Gastrocnemius medialis (tissue), 4 donors: ENCODE measurements around the gene LARGE1. TPM values are rescaled to one million over a fixed set of nuclear protein-coding genes. Genes with fewer than 3 reads are reported as not detected.

ENCODE experiments used
- ATAC-seq, 2 donors: fragments of 150-250 bp; one replicate each; pipeline ENCODE4 v1.9.1; 2016
- DNase-seq, 2 donors: peaks; one replicate each; pipeline ENCODE4 v3.0.0-alpha.2; 2019
- H3K27ac ChIP-seq, 4 donors: fragments of 200-600 bp; sonication (generic); 1 replicate in 1 of 4; 2 replicates in 3 of 4; pipeline ENCODE4 v1.5.1; 2016 to 2018; ENCODE audit warnings: mild to moderate bottlenecking in 2 of 4, moderate library complexity in 1 of 4
- H3K27me3 ChIP-seq, 3 donors: fragments of 200-600 bp; sonication (generic) in 2 of 3; 1 replicate in 1 of 3; 2 replicates in 2 of 3; pipeline versions ENCODE4 v1.5.1 to v1.6.0; 2016 to 2019; ENCODE audit warnings: mild to moderate bottlenecking in 1 of 3, moderate library complexity in 1 of 3
- H3K36me3 ChIP-seq, 2 donors: fragments of 200-600 bp; sonication (generic) in 1 of 2; one replicate each; pipeline ENCODE4 v1.5.1; 2017 to 2018
- H3K4me1 ChIP-seq, 2 donors: fragments of 200-600 bp; sonication (generic) in 1 of 2; one replicate each; pipeline ENCODE4 v1.5.1; 2016 to 2017; ENCODE audit warnings: mild to moderate bottlenecking in 2 of 2
- H3K4me3 ChIP-seq, 4 donors: fragments of 200-600 bp; sonication (generic) in 3 of 4; 1 replicate in 1 of 4; 2 replicates in 3 of 4; pipeline ENCODE4 v1.5.1; 2016 to 2019; ENCODE audit warnings: mild to moderate bottlenecking in 2 of 4
- H3K9me3 ChIP-seq, 3 donors: fragments of 200-600 bp; sonication (generic) in 2 of 3; 1 replicate in 1 of 3; 2 replicates in 2 of 3; pipeline ENCODE4 v1.5.1; 2016 to 2019
- CTCF ChIP-seq, 5 experiments: fragments of 450-650 bp in 3 of 5; fragments of 200-600 bp in 2 of 5; sonication (generic) in 2 of 5; IDR thresholded peaks in 4 of 5; conservative IDR thresholded peaks in 1 of 5; 1 replicate in 4 of 5; 2 replicates in 1 of 5; pipeline ENCODE4 v1.5.1; 2016 to 2019; ENCODE audit warnings: antibody characterized with exemption in 5 of 5, mild to moderate bottlenecking in 3 of 5, moderate library complexity in 3 of 5
- POLR2A ChIP-seq, 2 donors: fragments of 450-650 bp; IDR thresholded peaks; one replicate each; pipeline ENCODE4 v1.6.1; 2017; ENCODE audit warnings: antibody characterized with exemption in 2 of 2, mild to moderate bottlenecking in 2 of 2, moderate library complexity in 2 of 2
- in situ Hi-C, 4 donors: fragments of 200-750 bp; cut with MboI; loops; one replicate each; pipeline versions ENCODE4 v1.15.0 to v1.8.0; 2017; ENCODE audit warnings: low sequenced_read_pairs in 4 of 4
- intact Hi-C: fragments of 100-400 bp; cut with DNase I; formaldehyde crosslinking; loops from one replicate; pipeline ENCODE4 v1.15.1; 2023; ENCODE audit warnings: low total_unique reads
- total RNA-seq, 4 donors: library from RNA; depleted of rRNA; stranded (reverse); fragments of >200 nt; gene quantifications; one replicate each; pipeline versions ENCODE4 v1.1.0 to v1.2.3, GENCODE V29; 2016

Gene LARGE1
- total RNA-seq, 4 donors from 2014 or later = 48.5 to 91.0 (median 68.4) TPM

- intact Hi-C loops = no loop called here
- no peaks in the 10 kb centered on the region for H3K9me3 ChIP-seq
- H3K4me1 ChIP-seq = no peaks in the 10 kb centered on the region
- no peak for TF ChIP-seq CTCF (IDR thresholded peaks at IDR 0.05 in 4 of 5, conservative IDR thresholded peaks at IDR 0.05 in 1 of 5)
- no peak for TF ChIP-seq POLR2A (IDR thresholded peaks at IDR 0.05)
- no peak for DNase-seq
- no peak for ATAC-seq
- no peaks in the 10 kb centered on the region for H3K27me3 ChIP-seq
- no peak overlapping the region for H3K27ac ChIP-seq
- H3K36me3 ChIP-seq = peaks cover 0 to under 1% of the 10 kb centered on the region in 2 donors
- in situ Hi-C loops = no loop called here
- no peak overlapping the region for H3K4me3 ChIP-seq
Observed at GRCh38 chr22:33288078-33288477, 632.2 kb downstream of the LARGE1 start.

GRCh38 chr22:33275073-33275443, 645.2 kb downstream of the LARGE1 start:
- in situ Hi-C loops (no loop called here), intact Hi-C loops (no loop called here)
- H3K4me3 ChIP-seq = no peak overlapping the region
- H3K9me3 ChIP-seq = no peaks in the 10 kb centered on the region
- DNase-seq (no peak), ATAC-seq (peak in 1 of 2 donors; percentile 48)
- peaks cover 0 to 13% of the 10 kb centered on the region in 2 donors for H3K36me3 ChIP-seq
- no peak for TF ChIP-seq CTCF (IDR thresholded peaks at IDR 0.05 in 4 of 5, conservative IDR thresholded peaks at IDR 0.05 in 1 of 5)
- no peak for TF ChIP-seq POLR2A (IDR thresholded peaks at IDR 0.05)
- H3K27ac ChIP-seq = peak overlapping the region in 1 of 4 donors; percentile 63
- H3K4me1 ChIP-seq = peaks cover 13 to 37% of the 10 kb centered on the region in 2 donors
- H3K27me3 ChIP-seq = no peaks in the 10 kb centered on the region

GRCh38 chr22:33274214-33275072, 645.8 kb downstream of the LARGE1 start:
- Histone ChIP-seq H3K27me3 (no peaks in the 10 kb centered on the region), H3K4me1 (peaks cover 13 to 37% of the 10 kb centered on the region in 2 donors), H3K36me3 (peaks cover 0 to 13% of the 10 kb centered on the region in 2 donors), H3K4me3 (no peak overlapping the region), H3K9me3 (no peaks in the 10 kb centered on the region), H3K27ac (peak overlapping the region in 1 of 4 donors; percentile 63)
- TF ChIP-seq CTCF (IDR thresholded peaks at IDR 0.05 in 4 of 5, conservative IDR thresholded peaks at IDR 0.05 in 1 of 5) (peak in 1 of 5 experiments; percentile 28), POLR2A (IDR thresholded peaks at IDR 0.05) (no peak)
- ATAC-seq (peak in 1 of 2 donors; percentile 29), DNase-seq (no peak)
- in situ Hi-C loops = no loop called here
- intact Hi-C loops = no loop called here

- no peak for DNase-seq
- in situ Hi-C loops = no loop called here
- Histone ChIP-seq H3K4me3 (no peak overlapping the region), H3K9me3 (no peaks in the 10 kb centered on the region), H3K27ac (no peak overlapping the region), H3K27me3 (no peaks in the 10 kb centered on the region), H3K4me1 (peaks cover 13 to 37% of the 10 kb centered on the region in 2 donors), H3K36me3 (peaks cover 0 to 13% of the 10 kb centered on the region in 2 donors)
- no peak for TF ChIP-seq POLR2A (IDR thresholded peaks at IDR 0.05)
- TF ChIP-seq CTCF (IDR thresholded peaks at IDR 0.05 in 4 of 5, conservative IDR thresholded peaks at IDR 0.05 in 1 of 5) = no peak
- intact Hi-C loops = no loop called here
- ATAC-seq = no peak
Observed at GRCh38 chr22:33272871-33273270, 647.4 kb downstream of the LARGE1 start.
